Measurements from ENCODE around the gene CXorf38.

DNA sequence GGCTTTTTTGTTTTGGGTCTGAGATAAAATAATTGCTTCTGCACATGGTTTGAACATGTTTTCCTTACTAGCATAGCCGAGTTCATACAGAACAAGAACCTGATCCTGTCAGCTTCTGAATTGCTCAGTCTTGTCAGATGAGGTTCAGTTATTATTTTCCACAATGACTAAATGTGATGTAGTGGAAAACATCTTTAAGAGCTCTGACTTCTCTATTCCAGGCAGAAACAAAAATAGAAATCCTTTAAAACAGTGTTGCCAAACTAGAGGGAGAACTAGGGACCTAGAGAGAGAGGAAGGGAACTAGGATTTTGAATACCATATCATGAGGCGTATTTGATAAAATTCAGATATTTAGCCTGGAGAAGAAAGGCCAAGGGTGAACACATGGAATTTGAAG is 64.5 kb downstream of the CXorf38 start:
- TF ChIP-seq, protein P1, sequence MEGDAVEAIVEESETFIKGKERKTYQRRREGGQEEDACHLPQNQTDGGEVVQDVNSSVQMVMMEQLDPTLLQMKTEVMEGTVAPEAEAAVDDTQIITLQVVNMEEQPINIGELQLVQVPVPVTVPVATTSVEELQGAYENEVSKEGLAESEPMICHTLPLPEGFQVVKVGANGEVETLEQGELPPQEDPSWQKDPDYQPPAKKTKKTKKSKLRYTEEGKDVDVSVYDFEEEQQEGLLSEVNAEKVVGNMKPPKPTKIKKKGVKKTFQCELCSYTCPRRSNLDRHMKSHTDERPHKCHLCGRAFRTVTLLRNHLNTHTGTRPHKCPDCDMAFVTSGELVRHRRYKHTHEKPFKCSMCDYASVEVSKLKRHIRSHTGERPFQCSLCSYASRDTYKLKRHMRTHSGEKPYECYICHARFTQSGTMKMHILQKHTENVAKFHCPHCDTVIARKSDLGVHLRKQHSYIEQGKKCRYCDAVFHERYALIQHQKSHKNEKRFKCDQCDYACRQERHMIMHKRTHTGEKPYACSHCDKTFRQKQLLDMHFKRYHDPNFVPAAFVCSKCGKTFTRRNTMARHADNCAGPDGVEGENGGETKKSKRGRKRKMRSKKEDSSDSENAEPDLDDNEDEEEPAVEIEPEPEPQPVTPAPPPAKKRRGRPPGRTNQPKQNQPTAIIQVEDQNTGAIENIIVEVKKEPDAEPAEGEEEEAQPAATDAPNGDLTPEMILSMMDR (IDR thresholded peaks at IDR 0.05): no peak
- no peak for TF ChIP-seq POLR2A (IDR thresholded peaks at IDR 0.05)
- TF ChIP-seq POLR2AphosphoS5 (IDR thresholded peaks at IDR 0.05): no peak
